A673 (cell line): ENCODE data around the gene CTNNA3. TPM values are rescaled to one million over a fixed set of nuclear protein-coding genes. Genes with fewer than 3 reads are reported as not detected.

Experiments
- BruUV-seq: library from RNA; stranded (reverse); fragments of 400-500 nt; replicated peaks from 2 replicates; lab custom pipeline; 2021; lab: Mats Ljungman, UMichigan
- CTCF ChIA-PET: fragments of 300-600 bp; sonication (Branson Sonifier 250); formaldehyde crosslinking; loops from one replicate; lab custom pipeline; 2022; ENCODE audit warnings: antibody characterized with exemption; lab: Charles Lee
- POLR2A ChIA-PET: fragments of 300-600 bp; sonication (Branson Sonifier 250); formaldehyde crosslinking; loops from one replicate; lab custom pipeline; 2022; ENCODE audit warnings: antibody characterized with exemption; ENCODE audit not compliant: low non-redundant PET; lab: Charles Lee
- DNase-seq: peaks from one replicate; pipeline ENCODE4 v3.0.0-alpha.2; 2015; ENCODE audit warnings: low spot score
- H3K27ac ChIP-seq: fragments of 200-600 bp; sonication (generic); 2 replicates; pipeline ENCODE4 v1.5.1; 2016; ENCODE audit warnings: mixed run types, low read depth, mild to moderate bottlenecking, mixed read lengths, antibody characterized with exemption, low read length; ENCODE audit not compliant: poor library complexity, severe bottlenecking
- H3K27me3 ChIP-seq: fragments of 200-600 bp; sonication (generic); replicated peaks from 2 replicates; pipeline ENCODE4 v1.6.1; 2017; ENCODE audit warnings: mixed run types, low read depth, mild to moderate bottlenecking, mixed read lengths, antibody characterized with exemption, low read length; ENCODE audit not compliant: insufficient read depth, poor library complexity
- H3K36me3 ChIP-seq: fragments of 200-600 bp; sonication (generic); 2 replicates; pipeline ENCODE4 v1.6.1; 2016; ENCODE audit warnings: mixed run types, mild to moderate bottlenecking, mixed read lengths, antibody characterized with exemption, low read length; ENCODE audit not compliant: insufficient read depth, poor library complexity, severe bottlenecking
- H3K4me1 ChIP-seq: fragments of 200-600 bp; sonication (generic); 2 replicates; pipeline ENCODE4 v1.6.1; 2017; ENCODE audit warnings: mixed run types, mild to moderate bottlenecking, mixed read lengths, antibody characterized with exemption, low read length; ENCODE audit not compliant: insufficient read depth, poor library complexity, severe bottlenecking
- H3K4me3 ChIP-seq: fragments of 200-600 bp; sonication (generic); 2 replicates; pipeline ENCODE4 v1.5.1; 2016; ENCODE audit warnings: low read depth, mixed run types, mild to moderate bottlenecking, mixed read lengths, low read length; ENCODE audit not compliant: poor library complexity, severe bottlenecking
- H3K9me3 ChIP-seq: fragments of 200-600 bp; sonication (generic); 2 replicates; pipeline ENCODE4 v1.6.1; 2016; ENCODE audit warnings: mixed run types, low read depth, mild to moderate bottlenecking, mixed read lengths, antibody characterized with exemption, low read length; ENCODE audit not compliant: poor library complexity, severe bottlenecking
- CTCF ChIP-seq: fragments of 300-800, 200-600 bp; sonication (generic); conservative IDR thresholded peaks from 2 replicates; pipeline ENCODE4 v1.5.1; 2017; ENCODE audit warnings: low read depth, mild to moderate bottlenecking, antibody characterized with exemption, low read length, moderate library complexity, mixed read lengths
- EZH2 ChIP-seq: fragments of 200-600 bp; sonication (generic); IDR thresholded peaks from 2 replicates; pipeline ENCODE4 v1.6.1; 2017; ENCODE audit warnings: borderline replicate concordance, low read depth, mild to moderate bottlenecking, mixed read lengths, antibody characterized with exemption, low read length; ENCODE audit not compliant: poor library complexity, severe bottlenecking
- intact Hi-C: fragments of 100-400 bp; cut with micrococcal nuclease; formaldehyde crosslinking; loops from one replicate; pipeline ENCODE4 v1.10.0; 2022; ENCODE audit not compliant: unreplicated experiment
- total RNA-seq: library from RNA; stranded (reverse); gene quantifications from 2 replicates; pipeline ENCODE4 v1.2.3, GENCODE V29; 2021

The CTNNA3 gene
- total RNA-seq, 1 experiment from 2014 or later: not detected

DNA sequence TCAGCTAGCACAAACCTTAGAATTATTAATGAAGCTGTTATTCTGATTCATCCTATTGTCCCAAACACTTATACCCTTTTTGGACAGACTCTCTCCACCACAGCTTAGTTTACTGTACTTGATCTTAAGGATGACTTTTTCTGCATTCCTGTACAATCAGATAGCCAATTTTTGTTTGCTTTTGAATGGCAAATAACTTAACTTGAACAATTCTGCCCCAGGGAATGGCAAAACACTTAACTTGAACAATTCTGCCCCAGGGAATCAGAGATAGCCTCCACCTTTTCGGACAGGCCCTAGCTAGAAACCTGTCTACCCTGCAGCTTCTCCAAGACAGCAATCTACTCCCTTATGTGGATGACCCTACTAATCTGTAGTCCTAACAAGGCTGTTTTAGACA lies 1438.2 kb downstream of the CTNNA3 start:
- Histone ChIP-seq H3K36me3 (no peaks in the 10 kb centered on the region), H3K27me3 (no peaks in the 10 kb centered on the region), H3K9me3 (no peaks in the 10 kb centered on the region), H3K4me1 (no peaks in the 10 kb centered on the region), H3K4me3 (no peak overlapping the region), H3K27ac (no peak overlapping the region)
- no peak for DNase-seq
- no TSS peak for BruUV-seq
- ChIA-PET POLR2A (no interaction called here), CTCF (no interaction called here)
- intact Hi-C loops: no loop called here
- TF ChIP-seq EZH2 (no peak), CTCF (no peak)

- POLR2A ChIA-PET: no interaction called here
- no peaks in the 10 kb centered on the region for H3K9me3 ChIP-seq
These were observed 1443.0 kb downstream of the CTNNA3 start for GRCh38 chr10:66252986-66253385.

GRCh38 chr10:66246177-66246576 lies 1449.8 kb downstream of the CTNNA3 start:
- H3K27me3 ChIP-seq: no peaks in the 10 kb centered on the region
- POLR2A ChIA-PET: no interaction called here
- CTCF ChIA-PET: no interaction called here
- H3K4me1 ChIP-seq: no peaks in the 10 kb centered on the region
- TF ChIP-seq EZH2 (no peak), CTCF (no peak)
- H3K27ac ChIP-seq: no peak overlapping the region
- H3K9me3 ChIP-seq: no peaks in the 10 kb centered on the region
- intact Hi-C loops: no loop called here
- BruUV-seq: no TSS peak
- no peaks in the 10 kb centered on the region for H3K36me3 ChIP-seq
- DNase-seq: no peak
- H3K4me3 ChIP-seq: no peak overlapping the region

More at GRCh38 chr10:66252986-66253385, 1443.0 kb downstream of the CTNNA3 start:
- DNase-seq: no peak
- Histone ChIP-seq H3K27ac (no peak overlapping the region), H3K4me1 (no peaks in the 10 kb centered on the region), H3K27me3 (no peaks in the 10 kb centered on the region), H3K36me3 (no peaks in the 10 kb centered on the region), H3K4me3 (no peak overlapping the region)
- CTCF ChIA-PET: no interaction called here
- no TSS peak for BruUV-seq
- TF ChIP-seq EZH2 (no peak), CTCF (no peak)
- intact Hi-C loops: no loop called here
